GM10248 (cell line): ENCODE data around the gene PDCD11.

Experiments used
- CTCF ChIA-PET: fragments of 300-600 bp; sonication (Branson Sonifier 250); formaldehyde crosslinking; extraction: SDS; loops from one replicate; lab custom pipeline; 2021; ENCODE audit warnings: antibody characterized with exemption; lab: Yijun Ruan, JAX
- POLR2A ChIA-PET: fragments of 350-650 bp; sonication (Branson Sonifier 250); formaldehyde crosslinking; extraction: SDS; loops from one replicate; lab custom pipeline; 2020; ENCODE audit warnings: antibody characterized with exemption; lab: Yijun Ruan, JAX
- DNase-seq: peaks from one replicate; pipeline ENCODE4 v3.0.0; 2012; ENCODE audit errors: extremely low spot score
- TF ChIP-seq, protein P1 (sequence below): IDR thresholded peaks from 2 replicates; pipeline ENCODE4 v1.5.1; 2012; ENCODE audit warnings: mild to moderate bottlenecking, low read depth; ENCODE audit errors: extremely low read depth, missing control alignments, control extremely low read depth

PDCD11 gene

GRCh38 chr10:103458720-103459119 lies 62.3 kb downstream of the PDCD11 start, which contains the start of gene CALHM1:
CALHM1 (minus strand) TSS chr10:103458900; CDS start chr10:103458751, 149 bp downstream.
- ChIA-PET CTCF (interaction anchor here (1.4 kb wide), 1 partner anchor 22 kb away, joined by 3 read pairs; no protein-coding TSS in a partner anchor), POLR2A (interaction anchor here (0.5 kb wide), 1 partner anchor 12 kb away, joined by 3 read pairs; no protein-coding TSS in a partner anchor)
- DNase-seq: peak; percentile 86
- TF ChIP-seq, protein P1, sequence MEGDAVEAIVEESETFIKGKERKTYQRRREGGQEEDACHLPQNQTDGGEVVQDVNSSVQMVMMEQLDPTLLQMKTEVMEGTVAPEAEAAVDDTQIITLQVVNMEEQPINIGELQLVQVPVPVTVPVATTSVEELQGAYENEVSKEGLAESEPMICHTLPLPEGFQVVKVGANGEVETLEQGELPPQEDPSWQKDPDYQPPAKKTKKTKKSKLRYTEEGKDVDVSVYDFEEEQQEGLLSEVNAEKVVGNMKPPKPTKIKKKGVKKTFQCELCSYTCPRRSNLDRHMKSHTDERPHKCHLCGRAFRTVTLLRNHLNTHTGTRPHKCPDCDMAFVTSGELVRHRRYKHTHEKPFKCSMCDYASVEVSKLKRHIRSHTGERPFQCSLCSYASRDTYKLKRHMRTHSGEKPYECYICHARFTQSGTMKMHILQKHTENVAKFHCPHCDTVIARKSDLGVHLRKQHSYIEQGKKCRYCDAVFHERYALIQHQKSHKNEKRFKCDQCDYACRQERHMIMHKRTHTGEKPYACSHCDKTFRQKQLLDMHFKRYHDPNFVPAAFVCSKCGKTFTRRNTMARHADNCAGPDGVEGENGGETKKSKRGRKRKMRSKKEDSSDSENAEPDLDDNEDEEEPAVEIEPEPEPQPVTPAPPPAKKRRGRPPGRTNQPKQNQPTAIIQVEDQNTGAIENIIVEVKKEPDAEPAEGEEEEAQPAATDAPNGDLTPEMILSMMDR: no peak

- DNase-seq: no peak
- TF ChIP-seq, protein P1: no peak
- ChIA-PET CTCF (interaction anchor here (1.4 kb wide), 1 partner anchor 22 kb away, joined by 3 read pairs; no protein-coding TSS in a partner anchor), POLR2A (no interaction called here)
Observed at GRCh38 chr10:103459615-103460014, 63.2 kb downstream of the PDCD11 start.

DNA sequence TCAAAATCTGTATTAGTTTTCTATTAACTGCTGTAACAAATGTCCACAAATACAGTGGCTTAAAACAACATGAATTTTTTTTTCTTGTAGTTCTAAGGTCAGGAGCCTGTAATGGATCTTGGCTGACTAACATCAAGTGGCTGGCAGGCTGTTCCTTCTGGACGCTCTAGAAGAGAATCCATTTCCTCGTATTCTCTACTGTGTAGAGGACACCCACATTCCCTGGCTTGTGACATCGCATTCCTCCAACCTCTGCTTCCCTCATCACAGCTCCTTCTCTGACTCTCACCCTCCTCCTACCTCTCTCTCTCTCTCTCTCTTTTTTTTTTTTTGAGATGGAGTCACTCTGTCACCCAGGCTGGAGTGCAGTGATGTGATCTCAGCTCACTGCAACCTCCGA lies 67.1 kb downstream of the PDCD11 start:
- no peak for DNase-seq
- TF ChIP-seq, protein P1: no peak
- CTCF ChIA-PET: interaction anchor here (1.0 to 1.1 kb wide), 3 partner anchors 12 to 21 kb away, joined by 3 to 4 read pairs (median 4); no protein-coding TSS in a partner anchor
- POLR2A ChIA-PET: interaction anchor here (0.7 kb wide), 1 partner anchor 92 kb away, joined by 4 read pairs; no protein-coding TSS in a partner anchor

- DNase-seq: no peak
- CTCF ChIA-PET: interaction anchor here (0.9 to 2.9 kb wide), 8 partner anchors 9 to 132 kb away, joined by 3 to 15 read pairs (median 6); partner anchors contain the start of gene CALHM2
- POLR2A ChIA-PET: no interaction called here
- TF ChIP-seq, protein P1: no peak
Observed at GRCh38 chr10:103465411-103466179, 69.2 kb downstream of the PDCD11 start.

- TF ChIP-seq, protein P1: no peak
- no peak for DNase-seq
- ChIA-PET POLR2A (interaction anchor here (0.7 kb wide), 1 partner anchor 23 kb away, joined by 4 read pairs; no protein-coding TSS in a partner anchor), CTCF (interaction anchor here (1.1 to 2.9 kb wide), 9 partner anchors 9 to 139 kb away, joined by 3 to 15 read pairs (median 4); partner anchors contain the start of gene CALHM2)
Observed at GRCh38 chr10:103466734-103467133, 70.3 kb downstream of the PDCD11 start.

GRCh38 chr10:103467406-103467805 lies 71.0 kb downstream of the PDCD11 start:
- TF ChIP-seq, protein P1: no peak
- ChIA-PET POLR2A (interaction anchor here (0.7 kb wide), 1 partner anchor 24 kb away, joined by 4 read pairs; no protein-coding TSS in a partner anchor), CTCF (interaction anchor here (1.1 to 2.9 kb wide), 6 partner anchors 9 to 138 kb away, joined by 3 to 15 read pairs (median 4); no protein-coding TSS in a partner anchor)
- DNase-seq: peak; percentile 57
